CD14-positive monocyte (primary cell): Measurements from ENCODE around the gene EIF2S1. TPM values are rescaled to one million over a fixed set of nuclear protein-coding genes. Genes with fewer than 3 reads are reported as not detected.

ENCODE experiments used
- DNase-seq, 3 donors: peaks; one replicate each; pipeline ENCODE4 v3.0.0-alpha.2; 2011 to 2022
- H2AFZ ChIP-seq: 2 replicates; pipeline ENCODE4 v1.6.0; 2012; ENCODE audit warnings: mild to moderate bottlenecking, low read depth, low read length, inconsistent platforms; ENCODE audit not compliant: insufficient read depth, poor library complexity, severe bottlenecking
- H3K27ac ChIP-seq, 2 donors: 1 replicate in 1 of 2; 2 replicates in 1 of 2; pipeline ENCODE4 v1.5.1; 2012 to 2013; ENCODE audit warnings: low read length in 2 of 2, control low read depth in 1 of 2, inconsistent platforms in 1 of 2, low read depth in 1 of 2, mild to moderate bottlenecking in 1 of 2
- H3K27me3 ChIP-seq, 2 donors: one replicate each; pipeline versions ENCODE4 v1.6.0 to v1.6.1; 2011 to 2013; ENCODE audit warnings: low read length in 2 of 2; ENCODE audit not compliant: control insufficient read depth in 2 of 2, insufficient read depth in 2 of 2
- H3K36me3 ChIP-seq, 2 donors: replicated peaks in 1 of 2; 1 replicate in 1 of 2; 2 replicates in 1 of 2; pipeline versions ENCODE4 v1.5.1 to v1.6.1; 2012 to 2013; ENCODE audit warnings: low read length in 2 of 2, control low read depth in 1 of 2, inconsistent platforms in 1 of 2, mild to moderate bottlenecking in 1 of 2; ENCODE audit not compliant: insufficient read depth in 2 of 2, control insufficient read depth in 1 of 2
- H3K4me1 ChIP-seq, 2 donors: 1 replicate in 1 of 2; 2 replicates in 1 of 2; pipeline versions ENCODE4 v1.5.1 to v1.6.1; 2012 to 2013; ENCODE audit warnings: low read length in 2 of 2, control low read depth in 1 of 2, inconsistent platforms in 1 of 2, mild to moderate bottlenecking in 1 of 2, moderate library complexity in 1 of 2; ENCODE audit not compliant: insufficient read depth in 2 of 2, control insufficient read depth in 1 of 2
- H3K4me2 ChIP-seq: replicated peaks from 2 replicates; pipeline ENCODE3; 2012; ENCODE audit warnings: low read length, moderate library complexity, mild to moderate bottlenecking; ENCODE audit not compliant: poor library complexity, severe bottlenecking; ENCODE audit errors: extremely low read depth
- H3K4me3 ChIP-seq, 3 experiments: fragments of 200-600 bp in 1 of 3; sonication (generic) in 1 of 3; replicated peaks in 1 of 3; 1 replicate in 2 of 3; 2 replicates in 1 of 3; pipeline ENCODE4 v1.5.1; 2011 to 2013; ENCODE audit warnings: low read length in 3 of 3, mild to moderate bottlenecking in 3 of 3, control low read depth in 2 of 3, low read depth in 2 of 3, inconsistent platforms in 1 of 3, moderate library complexity in 1 of 3
- H3K79me2 ChIP-seq: 2 replicates; pipeline ENCODE4 v1.6.0; 2012; ENCODE audit warnings: mild to moderate bottlenecking, control low read depth, inconsistent platforms, low read length, moderate library complexity; ENCODE audit not compliant: insufficient read depth
- H3K9ac ChIP-seq: 2 replicates; pipeline ENCODE4 v1.6.0; 2017; ENCODE audit warnings: low read length, mild to moderate bottlenecking; ENCODE audit not compliant: insufficient read depth, poor library complexity, severe bottlenecking
- H3K9me3 ChIP-seq, 2 donors: replicated peaks in 1 of 2; 1 replicate in 1 of 2; 2 replicates in 1 of 2; pipeline versions ENCODE4 v1.5.1 to v1.6.1; 2012 to 2013; ENCODE audit warnings: low read length in 2 of 2, control low read depth in 1 of 2; ENCODE audit not compliant: control insufficient read depth in 1 of 2, insufficient read depth in 1 of 2
- H4K20me1 ChIP-seq: 2 replicates; pipeline ENCODE4 v1.6.0; 2012; ENCODE audit warnings: mild to moderate bottlenecking, low read length, control low read depth, moderate library complexity; ENCODE audit not compliant: insufficient read depth
- H3K27ac Mint-ChIP-seq, 7 donors: one replicate each; pipeline ENCODE4 v1.8.0; 2020; ENCODE audit warnings: mild to moderate bottlenecking in 7 of 7, mixed read lengths in 7 of 7, moderate library complexity in 6 of 7, inconsistent platforms in 2 of 7
- H3K27me3 Mint-ChIP-seq, 3 donors: one replicate each; pipeline ENCODE4 v1.8.0; 2021 to 2022; ENCODE audit warnings: low read depth in 3 of 3, mild to moderate bottlenecking in 3 of 3, mixed read lengths in 3 of 3, moderate library complexity in 3 of 3, inconsistent platforms in 1 of 3
- H3K36me3 Mint-ChIP-seq, 2 donors: one replicate each; pipeline ENCODE4 v1.8.0; 2020; ENCODE audit warnings: mixed read lengths in 2 of 2, inconsistent platforms in 1 of 2, mild to moderate bottlenecking in 1 of 2
- H3K4me1 Mint-ChIP-seq: one replicate; pipeline ENCODE4 v1.8.0; 2020; ENCODE audit warnings: mild to moderate bottlenecking, mixed read lengths
- H3K4me3 Mint-ChIP-seq, 2 donors: one replicate each; pipeline ENCODE4 v1.8.0; 2020; ENCODE audit warnings: mild to moderate bottlenecking in 2 of 2, mixed read lengths in 2 of 2, moderate library complexity in 1 of 2
- H3K9me3 Mint-ChIP-seq, 7 donors: one replicate each; pipeline ENCODE4 v1.8.0; 2020 to 2022; ENCODE audit warnings: mixed read lengths in 7 of 7, mild to moderate bottlenecking in 6 of 7, moderate library complexity in 6 of 7, inconsistent platforms in 2 of 7
- CTCF ChIP-seq: fragments of 200-600 bp; IDR thresholded peaks from one replicate; pipeline ENCODE4 v1.8.0; 2022; ENCODE audit warnings: antibody characterized with exemption, mild to moderate bottlenecking
- WGBS: methylation state at CpG from one replicate; pipeline ENCODE4 v1.1.5; 2013; ENCODE audit warnings: missing lambda C conversion rate; ENCODE audit not compliant: insufficient coverage; 5-methylcytosine and 5-hydroxymethylcytosine counted together
- intact Hi-C, 2 donors: fragments of 100-400 bp; cut with micrococcal nuclease; formaldehyde crosslinking; loops; one replicate each; pipeline versions ENCODE4 v1.15.0 to v1.15.1; 2023
- polyA plus RNA-seq, 3 donors: library from polyadenylated mRNA; depleted of rRNA in 1 of 3; unstranded in 2 of 3; stranded (reverse) in 1 of 3; fragments of 300-500 nt in 2 of 3; fragments of >200 nt in 1 of 3; fragmentation: Illumina TruSeq in 2 of 3; gene quantifications; 1 replicate in 2 of 3; 2 replicates in 1 of 3; pipeline ENCODE4 v1.2.3, GENCODE V29; 2012 to 2021

EIF2S1 gene
- polyA plus RNA-seq, 3 donors = 21.9 to 111 (median 110) TPM

- no peaks in the 10 kb centered on the region for H3K4me1 Mint-ChIP-seq
- intact Hi-C loops = no loop called here
Measured at GRCh38 chr14:67385618-67386017, 25.5 kb downstream of the EIF2S1 start.

GRCh38 chr14:67387195-67387594 lies 27.1 kb downstream of the EIF2S1 start:
- Mint-ChIP-seq H3K4me1 (peaks cover 2% of the 10 kb centered on the region), H3K9me3 (no peaks in the 10 kb centered on the region), H3K27me3 (peaks cover 0 to 4% (median 2%) of the 10 kb centered on the region in 3 donors), H3K36me3 (peaks cover 44 to 47% of the 10 kb centered on the region in 2 donors), H3K27ac (no peak overlapping the region), H3K4me3 (no peak overlapping the region)
- Histone ChIP-seq H4K20me1 (no peaks in the 10 kb centered on the region), H3K4me1 (no peaks in the 10 kb centered on the region), H3K79me2 (no peaks in the 10 kb centered on the region), H2AFZ (no peak overlapping the region), H3K27ac (peak overlapping the region in 1 of 2 donors; percentile 16), H3K27me3 (no peaks in the 10 kb centered on the region), H3K9ac (no peak overlapping the region), H3K4me2 (no peak overlapping the region), H3K9me3 (no peaks in the 10 kb centered on the region), H3K4me3 (no peak overlapping the region), H3K36me3 (peaks cover 40 to 51% of the 10 kb centered on the region in 2 donors)
- no peak for DNase-seq
- TF ChIP-seq CTCF = no peak
- intact Hi-C loops = no loop called here
- WGBS = no CpG with 5 or more reads among the region's 2 CpGs

More at GRCh38 chr14:67385618-67386017, 25.5 kb downstream of the EIF2S1 start:
- no CpG with 5 or more reads among the region's 2 CpGs for WGBS
- no peak for TF ChIP-seq CTCF
- Histone ChIP-seq H3K9ac (no peak overlapping the region), H3K79me2 (no peaks in the 10 kb centered on the region), H3K4me1 (no peaks in the 10 kb centered on the region), H4K20me1 (no peaks in the 10 kb centered on the region), H3K27ac (no peak overlapping the region), H3K4me3 (no peak overlapping the region), H3K4me2 (no peak overlapping the region), H3K9me3 (no peaks in the 10 kb centered on the region), H2AFZ (no peak overlapping the region), H3K36me3 (peaks cover 56 to 67% of the 10 kb centered on the region in 2 donors), H3K27me3 (no peaks in the 10 kb centered on the region)
- Mint-ChIP-seq H3K9me3 (no peaks in the 10 kb centered on the region), H3K4me3 (no peak overlapping the region), H3K27me3 (peaks cover 0 to 2% (median 0%) of the 10 kb centered on the region in 3 donors), H3K27ac (peak overlapping the region in 1 of 7 donors; percentile 37), H3K36me3 (peaks cover 57 to 61% of the 10 kb centered on the region in 2 donors)
- no peak for DNase-seq
